OCI-LY3 (cell line): ENCODE results near the gene ZNF511.

Source experiments
- EZH2phosphoT487 ChIP-seq: fragments of 200-600 bp; shearing (Covaris generic); IDR thresholded peaks from 2 replicates; pipeline ENCODE4 v1.6.1; 2018; ENCODE audit warnings: antibody characterized with exemption, mixed run types, low read depth
- TF ChIP-seq, protein P1 (sequence below): fragments of 200-600, 300-600 bp; sonication (generic); IDR thresholded peaks from 2 replicates; pipeline ENCODE4 v1.5.1; 2014; ENCODE audit warnings: antibody characterized with exemption, low read length, low read depth

DNA sequence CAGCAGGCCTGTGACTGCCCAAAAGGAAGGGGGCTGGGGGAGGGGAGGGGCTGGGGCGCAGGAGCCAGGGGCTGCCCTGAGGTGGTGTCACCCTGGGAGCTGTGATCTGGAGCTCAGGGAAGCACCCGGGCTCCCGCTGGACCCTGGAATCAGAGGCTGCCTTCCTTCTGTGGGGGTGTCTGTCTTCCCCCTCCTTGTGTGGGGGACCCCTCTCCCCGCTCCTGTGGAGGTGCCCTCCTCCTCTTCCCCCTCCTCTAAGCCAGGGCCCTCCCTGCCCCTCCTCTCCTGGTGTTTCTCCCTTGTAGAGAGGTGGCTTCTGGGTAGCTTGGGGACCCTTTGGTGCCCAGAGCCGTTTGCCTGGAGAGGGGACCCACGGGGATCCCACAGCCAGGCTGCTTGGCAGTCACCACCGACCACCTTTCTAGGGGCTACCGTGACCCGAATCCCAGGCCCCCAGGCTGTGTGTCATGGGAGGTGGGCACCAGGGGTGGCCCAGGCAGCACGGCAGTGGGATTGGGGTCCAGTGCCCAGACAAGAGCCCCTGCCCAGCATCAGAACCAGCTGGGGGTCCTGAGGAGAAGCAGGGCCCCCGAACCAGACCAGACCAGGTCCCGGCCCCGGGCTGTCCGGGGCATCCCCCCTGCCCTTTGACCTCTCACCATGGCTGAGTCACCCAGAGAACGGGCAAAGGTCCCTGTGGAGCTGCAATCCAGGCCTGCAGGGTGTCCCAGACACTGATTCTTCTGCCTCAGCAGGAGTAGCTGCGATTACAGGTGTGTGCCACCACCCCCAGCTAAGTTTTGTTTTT is 39.2 kb downstream of the ZNF511 start:
- TF ChIP-seq, protein P1, sequence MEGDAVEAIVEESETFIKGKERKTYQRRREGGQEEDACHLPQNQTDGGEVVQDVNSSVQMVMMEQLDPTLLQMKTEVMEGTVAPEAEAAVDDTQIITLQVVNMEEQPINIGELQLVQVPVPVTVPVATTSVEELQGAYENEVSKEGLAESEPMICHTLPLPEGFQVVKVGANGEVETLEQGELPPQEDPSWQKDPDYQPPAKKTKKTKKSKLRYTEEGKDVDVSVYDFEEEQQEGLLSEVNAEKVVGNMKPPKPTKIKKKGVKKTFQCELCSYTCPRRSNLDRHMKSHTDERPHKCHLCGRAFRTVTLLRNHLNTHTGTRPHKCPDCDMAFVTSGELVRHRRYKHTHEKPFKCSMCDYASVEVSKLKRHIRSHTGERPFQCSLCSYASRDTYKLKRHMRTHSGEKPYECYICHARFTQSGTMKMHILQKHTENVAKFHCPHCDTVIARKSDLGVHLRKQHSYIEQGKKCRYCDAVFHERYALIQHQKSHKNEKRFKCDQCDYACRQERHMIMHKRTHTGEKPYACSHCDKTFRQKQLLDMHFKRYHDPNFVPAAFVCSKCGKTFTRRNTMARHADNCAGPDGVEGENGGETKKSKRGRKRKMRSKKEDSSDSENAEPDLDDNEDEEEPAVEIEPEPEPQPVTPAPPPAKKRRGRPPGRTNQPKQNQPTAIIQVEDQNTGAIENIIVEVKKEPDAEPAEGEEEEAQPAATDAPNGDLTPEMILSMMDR: no peak
- no peak for TF ChIP-seq EZH2phosphoT487
